ENCODE data around the gene TBL1X. TPM values are rescaled to one million over a fixed set of nuclear protein-coding genes. Genes with fewer than 3 reads are reported as not detected.
A peak's percentile ranks its signal among the peaks of the same experiment; 100 is the strongest.

TBL1X gene
- total and polyA plus RNA-seq, 2 donors (not counting 1 experiment from before 2014, with no cell fraction given): 8.8 to 65.1 TPM

- TF ChIP-seq EZH2 (IDR thresholded peaks at IDR 0.05; ENCODE audit: borderline replicate concordance, insufficient read depth, low read depth, low read length, poor library complexity, severe bottlenecking) (no peak), CTCF (IDR thresholded peaks at IDR 0.05) (no peak)
- Histone ChIP-seq H3K27me3 (replicated peaks in 1 of 4; ENCODE audit: control extremely low read depth in 1 of 4, control insufficient read depth in 3 of 4, insufficient read depth in 4 of 4, low read length in 3 of 4) (no peaks in the 10 kb centered on the region), H3K27ac (ENCODE audit: low read length in 2 of 2) (no peak overlapping the region), H3K4me3 (ENCODE audit: control extremely low read depth in 1 of 5, extremely low read depth in 1 of 5, insufficient read depth in 1 of 5, low read depth in 2 of 5, low read length in 4 of 5) (no peak overlapping the region), H4K20me1 (ENCODE audit: control insufficient read depth, insufficient read depth, low read length, poor library complexity, severe bottlenecking) (no peaks in the 10 kb centered on the region), H2AFZ (ENCODE audit: insufficient read depth, low read depth, low read length, poor library complexity, severe bottlenecking) (no peak overlapping the region), H3K4me1 (ENCODE audit: control insufficient read depth in 2 of 2, insufficient read depth in 2 of 2, low read length in 2 of 2) (peaks cover 7 to 10% of the 10 kb centered on the region in 2 donors), H3K9me3 (ENCODE audit: control extremely low read depth in 1 of 3, control insufficient read depth in 2 of 3, insufficient read depth in 1 of 3, low read length in 2 of 3) (peaks cover 0 to 14% (median 0%) of the 10 kb centered on the region in 3 donors), H3K4me2 (replicated peaks; ENCODE audit: low read depth, low read length, poor library complexity, severe bottlenecking) (no peak overlapping the region), H3K79me2 (ENCODE audit: control insufficient read depth, insufficient read depth, low read length) (no peaks in the 10 kb centered on the region), H3K36me3 (replicated peaks in 1 of 2; ENCODE audit: control extremely low read depth in 1 of 2, control insufficient read depth in 1 of 2, extremely low read depth in 1 of 2, insufficient read depth in 2 of 2, low read length in 1 of 2) (peaks cover 0 to 29% of the 10 kb centered on the region in 2 experiments), H3K9ac (ENCODE audit: low read length) (no peak overlapping the region)
- no peaks in the 10 kb centered on the region for H3K27me3 Mint-ChIP-seq
- H3K9me3 Mint-ChIP-seq (ENCODE audit: insufficient read depth): no peaks in the 10 kb centered on the region
- intact Hi-C loops (cut with micrococcal nuclease): no loop called here
- H3K4me1 Mint-ChIP-seq: peaks cover 12% of the 10 kb centered on the region
- no peak for ATAC-seq (ENCODE audit: low read depth)
- H3K27ac Mint-ChIP-seq: peak overlapping the region; percentile 32
- no peak overlapping the region for H3K4me3 Mint-ChIP-seq
- ChIA-PET POLR2A (no interaction called here), CTCF (interaction anchor here (1.8 kb wide), 1 partner anchor 888 kb away, joined by 6 read pairs; no protein-coding TSS in a partner anchor)
- DNase-seq: no peak
- WGBS (ENCODE audit: insufficient coverage): 96% methylated on average over 4 of the region's 13 CpGs
Measured at GRCh38 chrX:9707306-9708033, 242.6 kb downstream of the TBL1X start.

DNA sequence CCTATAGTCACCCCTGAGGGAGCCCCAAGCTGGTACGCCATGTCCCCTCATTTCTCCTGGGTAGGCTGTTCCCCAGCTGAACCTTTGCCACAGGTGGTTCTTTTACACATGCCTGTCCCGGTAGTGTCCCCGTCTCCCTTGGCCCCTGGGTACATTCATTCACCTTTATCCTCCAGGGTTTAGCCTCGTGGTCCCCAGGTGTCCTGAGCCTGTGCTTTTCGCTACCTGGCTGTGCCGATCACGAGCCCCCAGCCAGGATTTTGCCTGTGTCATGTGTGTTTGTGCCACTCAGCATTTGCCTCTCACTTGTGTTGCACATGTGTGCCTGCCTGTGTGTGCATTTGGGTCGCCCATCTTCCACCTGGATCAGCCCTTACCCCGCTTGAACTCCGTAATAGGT is 243.2 kb downstream of the TBL1X start:
- POLR2A ChIA-PET: no interaction called here
- intact Hi-C loops (cut with micrococcal nuclease): no loop called here
- H3K79me2 ChIP-seq (ENCODE audit: control insufficient read depth, insufficient read depth, low read length): no peaks in the 10 kb centered on the region
- no peaks in the 10 kb centered on the region for H3K27me3 ChIP-seq (replicated peaks in 1 of 4; ENCODE audit: control extremely low read depth in 1 of 4, control insufficient read depth in 3 of 4, insufficient read depth in 4 of 4, low read length in 3 of 4)
- H3K27me3 Mint-ChIP-seq: no peaks in the 10 kb centered on the region
- no peaks in the 10 kb centered on the region for H3K9me3 Mint-ChIP-seq (ENCODE audit: insufficient read depth)
- ATAC-seq (ENCODE audit: low read depth) (no peak), DNase-seq (no peak)
- H3K36me3 ChIP-seq (replicated peaks in 1 of 2; ENCODE audit: control extremely low read depth in 1 of 2, control insufficient read depth in 1 of 2, extremely low read depth in 1 of 2, insufficient read depth in 2 of 2, low read length in 1 of 2): peaks cover 0 to 33% of the 10 kb centered on the region in 2 experiments
- no peak overlapping the region for H3K9ac ChIP-seq (ENCODE audit: low read length)
- no peak overlapping the region for H3K4me3 ChIP-seq (ENCODE audit: control extremely low read depth in 1 of 5, extremely low read depth in 1 of 5, insufficient read depth in 1 of 5, low read depth in 2 of 5, low read length in 4 of 5)
- no peak overlapping the region for H3K4me3 Mint-ChIP-seq
- peaks cover 0 to 14% (median 0%) of the 10 kb centered on the region in 3 donors for H3K9me3 ChIP-seq (ENCODE audit: control extremely low read depth in 1 of 3, control insufficient read depth in 2 of 3, insufficient read depth in 1 of 3, low read length in 2 of 3)
- no peak overlapping the region for H3K4me2 ChIP-seq (replicated peaks; ENCODE audit: low read depth, low read length, poor library complexity, severe bottlenecking)
- 100% methylated on average over 4 of the region's 10 CpGs for WGBS (ENCODE audit: insufficient coverage)
- H3K4me1 Mint-ChIP-seq: peaks cover 12% of the 10 kb centered on the region
- TF ChIP-seq EZH2 (IDR thresholded peaks at IDR 0.05; ENCODE audit: borderline replicate concordance, insufficient read depth, low read depth, low read length, poor library complexity, severe bottlenecking) (no peak), CTCF (IDR thresholded peaks at IDR 0.05) (no peak)
- H4K20me1 ChIP-seq (ENCODE audit: control insufficient read depth, insufficient read depth, low read length, poor library complexity, severe bottlenecking): no peaks in the 10 kb centered on the region
- H2AFZ ChIP-seq (ENCODE audit: insufficient read depth, low read depth, low read length, poor library complexity, severe bottlenecking): no peak overlapping the region
- H3K27ac ChIP-seq (ENCODE audit: low read length in 2 of 2): no peak overlapping the region
- peaks cover 7 to 10% of the 10 kb centered on the region in 2 donors for H3K4me1 ChIP-seq (ENCODE audit: control insufficient read depth in 2 of 2, insufficient read depth in 2 of 2, low read length in 2 of 2)
- CTCF ChIA-PET: interaction anchor here (1.8 to 2.2 kb wide), 2 partner anchors 889 to 892 kb away, joined by 4 to 6 read pairs; no protein-coding TSS in a partner anchor
- no peak overlapping the region for H3K27ac Mint-ChIP-seq

Data from B cell (primary cell).